Kidney (tissue), 22 donors: Measurements from ENCODE around the gene CDK15. TPM values are rescaled to one million over a fixed set of nuclear protein-coding genes. Genes with fewer than 3 reads are reported as not detected.

ENCODE experiments used
- DNase-seq, 5 donors: peaks; one replicate each; pipeline ENCODE4 v3.0.0-alpha.2; 2013 to 2020
- FAIRE-seq: peaks from 2 replicates; lab custom pipeline; 2012; peaks lifted over from hg19 to GRCh38; lab: Jason Lieb, UNC
- H3K27ac ChIP-seq, 2 donors: one replicate each; pipeline ENCODE4 v1.7.0; 2013; ENCODE audit warnings: low read depth in 2 of 2, low read length in 2 of 2, inconsistent platforms in 1 of 2
- H3K27me3 ChIP-seq: one replicate; pipeline ENCODE4 v1.7.1; 2013; ENCODE audit warnings: low read length, inconsistent platforms; ENCODE audit not compliant: control insufficient read depth, insufficient read depth
- H3K36me3 ChIP-seq, 3 donors: one replicate each; pipeline versions ENCODE4 v1.7.0 to v1.7.1; 2013; ENCODE audit warnings: low read length in 3 of 3, control low read depth in 1 of 3, inconsistent platforms in 1 of 3; ENCODE audit not compliant: insufficient read depth in 3 of 3, control insufficient read depth in 2 of 3
- H3K4me1 ChIP-seq, 3 donors: one replicate each; pipeline versions ENCODE4 v1.7.0 to v1.7.1; 2013; ENCODE audit warnings: low read length in 3 of 3, inconsistent platforms in 1 of 3, low read depth in 1 of 3; ENCODE audit not compliant: control insufficient read depth in 2 of 3, insufficient read depth in 2 of 3
- H3K4me3 ChIP-seq, 3 donors: one replicate each; pipeline versions ENCODE4 v1.7.0 to v1.8.1; 2013; ENCODE audit warnings: low read length in 3 of 3, control low read depth in 1 of 3, inconsistent platforms in 1 of 3
- H3K9ac ChIP-seq, 3 donors: one replicate each; pipeline versions ENCODE4 v1.7.0 to v1.7.1; 2013; ENCODE audit warnings: low read length in 3 of 3, control low read depth in 1 of 3, inconsistent platforms in 1 of 3
- H3K9me3 ChIP-seq, 3 donors: one replicate each; pipeline versions ENCODE4 v1.7.0 to v1.7.1; 2013; ENCODE audit warnings: low read length in 3 of 3, control low read depth in 1 of 3, inconsistent platforms in 1 of 3; ENCODE audit not compliant: control insufficient read depth in 2 of 3, insufficient read depth in 1 of 3
- CTCF ChIP-seq: IDR thresholded peaks from 3 replicates; pipeline ENCODE4 v1.5.1; 2012; ENCODE audit warnings: mild to moderate bottlenecking, moderate library complexity, borderline replicate concordance; ENCODE audit not compliant: insufficient read depth; ENCODE audit errors: extremely low read depth
- intact Hi-C: fragments of 100-400 bp; cut with DNase I; formaldehyde crosslinking; loops from one replicate; pipeline ENCODE4 v1.11.1; 2022
- long read RNA-seq, 10 donors: library from polyadenylated mRNA in 1 of 10; unstranded in 1 of 10; transcript quantifications; one replicate each; pipeline ENCODE4 v2.0.0 and lab custom pipeline, GENCODE V29; 2021 to 2026
- polyA plus RNA-seq: library from polyadenylated mRNA; stranded (reverse); fragments of 350-450 nt; fragmentation: Illumina TruSeq; extraction: RNeasy Lipid Tissue Mini Kit (QIAGEN cat#74804); gene quantifications from one replicate; pipeline ENCODE4 v1.2.3, GENCODE V29; 2014; ENCODE audit warnings: low read depth, low replicate concordance; ENCODE audit not compliant: insufficient read depth
- total RNA-seq: library from RNA; stranded (reverse); fragmentation: NEBNext Ultra II Directional; extraction: Animal tissue kit (Norgen Biotek cat#: 25700); gene quantifications from one replicate; pipeline ENCODE4 v1.2.1, GENCODE V29; 2021
- donor health status: control.
- donor health status: control.
- donor health status: control.
- donor health status: control.
- donor health status: control.
- donor health status: DM: yes; HTN: yes; CAD: no.
- donor health status: Normal renal cell carcinoma (clear cell type).

Gene CDK15
- total RNA-seq (2.7 TPM), polyA plus RNA-seq (0.11 TPM)
- long read RNA-seq, donor 1 = 0 reads
- long read RNA-seq, donor 2 = 0 reads
- long read RNA-seq, donor 3 = 0 reads
- long read RNA-seq, donor 4 = 0 reads
- long read RNA-seq, donor 5 = 0 reads
- long read RNA-seq, donor 6 = 0 reads
- long read RNA-seq, donor 7 = 0 reads
- long read RNA-seq, donor 8 = 0 reads
- long read RNA-seq, donor 9 = 0 reads
- long read RNA-seq, donor 10 = 0 reads

- peaks cover 0 to 8% (median 0%) of the 10 kb centered on the region in 3 donors for H3K4me1 ChIP-seq
- FAIRE-seq = no peak
Measured at GRCh38 chr2:201806442-201807170, at the start of gene CDK15. Gene CDK15, plus strand, starts transcription at chr2:201806537. Its CDS starts 128 bp downstream, at chr2:201806665.

GRCh38 chr2:201758234-201758633 lies 48.1 kb upstream of the CDK15 start:
- no peaks in the 10 kb centered on the region for H3K9me3 ChIP-seq
- no peak overlapping the region for H3K27ac ChIP-seq
- H3K9ac ChIP-seq = no peak overlapping the region
- no peak overlapping the region for H3K4me3 ChIP-seq
- peaks cover 0 to 3% (median 0%) of the 10 kb centered on the region in 3 donors for H3K4me1 ChIP-seq
- intact Hi-C loops = no loop called here
- FAIRE-seq (peak; percentile 88), DNase-seq (peak in 2 of 5 donors; percentile 17 to 23)
- TF ChIP-seq CTCF = no peak
- no peaks in the 10 kb centered on the region for H3K27me3 ChIP-seq
- H3K36me3 ChIP-seq = peaks cover 0 to 22% (median 18%) of the 10 kb centered on the region in 3 donors

More at GRCh38 chr2:201806442-201807170, at the start of gene CDK15:
- Histone ChIP-seq H3K27ac (no peak within 1 kb of the TSS), H3K36me3 (no peaks in the 10 kb centered on the region), H3K9me3 (no peaks in the 10 kb centered on the region), H3K9ac (no peak within 1 kb of the TSS), H3K27me3 (no peaks in the 10 kb centered on the region), H3K4me3 (peak within 1 kb of the TSS in 1 of 3 donors; percentile 22)
- no peak for TF ChIP-seq CTCF
- intact Hi-C loops = no loop called here
- DNase-seq = peak; percentile 45 to 83 (median 64)

GRCh38 chr2:201758873-201759272 lies 47.5 kb upstream of the CDK15 start:
- Histone ChIP-seq H3K36me3 (peaks cover 0 to 23% (median 18%) of the 10 kb centered on the region in 3 donors), H3K9me3 (no peaks in the 10 kb centered on the region)
- no peak for FAIRE-seq

More at GRCh38 chr2:201758873-201759272, 47.5 kb upstream of the CDK15 start:
- Histone ChIP-seq H3K27ac (no peak overlapping the region), H3K4me3 (no peak overlapping the region), H3K27me3 (no peaks in the 10 kb centered on the region), H3K9ac (no peak overlapping the region), H3K4me1 (peaks cover 0 to 3% (median 0%) of the 10 kb centered on the region in 3 donors)
- TF ChIP-seq CTCF = no peak
- no peak for DNase-seq
- intact Hi-C loops = no loop called here
